GM10248 (cell line): ENCODE results near the gene HECW1.
"Not testable (repeated sequence)": the region's sequence is repeated elsewhere in the genome, so short reads cannot be mapped to it uniquely, and the experiment has no call there.

Experiments
- CTCF ChIA-PET: fragments of 300-600 bp; sonication (Branson Sonifier 250); formaldehyde crosslinking; extraction: SDS; loops from one replicate; lab custom pipeline; 2021; ENCODE audit warnings: antibody characterized with exemption; lab: Yijun Ruan, JAX
- POLR2A ChIA-PET: fragments of 350-650 bp; sonication (Branson Sonifier 250); formaldehyde crosslinking; extraction: SDS; loops from one replicate; lab custom pipeline; 2020; ENCODE audit warnings: antibody characterized with exemption; lab: Yijun Ruan, JAX
- DNase-seq: peaks from one replicate; pipeline ENCODE4 v3.0.0; 2012; ENCODE audit errors: extremely low spot score
- TF ChIP-seq, protein P1 (sequence below): IDR thresholded peaks from 2 replicates; pipeline ENCODE4 v1.5.1; 2012; ENCODE audit warnings: mild to moderate bottlenecking, low read depth; ENCODE audit errors: extremely low read depth, missing control alignments, control extremely low read depth

Gene HECW1

DNA sequence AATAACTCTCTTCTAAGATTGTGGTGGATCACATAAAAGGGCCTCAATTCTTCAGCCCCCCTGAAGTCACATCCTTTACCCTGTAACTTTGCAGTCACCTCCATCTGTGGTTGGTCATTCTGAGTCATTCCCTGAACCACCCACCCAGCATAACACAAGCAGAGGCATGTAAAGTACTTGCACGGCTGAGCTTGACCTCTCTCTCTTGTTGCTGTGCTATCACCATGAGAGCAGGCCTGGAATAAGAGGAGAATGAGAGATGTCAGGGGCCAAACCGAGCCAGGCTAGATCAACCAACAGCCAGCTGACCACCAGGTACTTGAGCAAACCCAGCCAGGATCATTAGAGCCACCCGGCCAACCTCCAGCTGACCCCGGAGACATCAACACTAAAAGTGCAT, 457.0 kb downstream of the HECW1 start:
- DNase-seq: peak; percentile 48
- ChIA-PET CTCF (interaction anchor here (1.0 to 8.2 kb wide), 3 partner anchors 9 to 131 kb away, joined by 3 to 154 read pairs (median 9); partner anchors contain the start of gene STK17A), POLR2A (interaction anchor here (2.2 kb wide), 1 partner anchor 13 kb away, joined by 12 read pairs; the partner anchor contains the start of gene STK17A)
- TF ChIP-seq, protein P1, sequence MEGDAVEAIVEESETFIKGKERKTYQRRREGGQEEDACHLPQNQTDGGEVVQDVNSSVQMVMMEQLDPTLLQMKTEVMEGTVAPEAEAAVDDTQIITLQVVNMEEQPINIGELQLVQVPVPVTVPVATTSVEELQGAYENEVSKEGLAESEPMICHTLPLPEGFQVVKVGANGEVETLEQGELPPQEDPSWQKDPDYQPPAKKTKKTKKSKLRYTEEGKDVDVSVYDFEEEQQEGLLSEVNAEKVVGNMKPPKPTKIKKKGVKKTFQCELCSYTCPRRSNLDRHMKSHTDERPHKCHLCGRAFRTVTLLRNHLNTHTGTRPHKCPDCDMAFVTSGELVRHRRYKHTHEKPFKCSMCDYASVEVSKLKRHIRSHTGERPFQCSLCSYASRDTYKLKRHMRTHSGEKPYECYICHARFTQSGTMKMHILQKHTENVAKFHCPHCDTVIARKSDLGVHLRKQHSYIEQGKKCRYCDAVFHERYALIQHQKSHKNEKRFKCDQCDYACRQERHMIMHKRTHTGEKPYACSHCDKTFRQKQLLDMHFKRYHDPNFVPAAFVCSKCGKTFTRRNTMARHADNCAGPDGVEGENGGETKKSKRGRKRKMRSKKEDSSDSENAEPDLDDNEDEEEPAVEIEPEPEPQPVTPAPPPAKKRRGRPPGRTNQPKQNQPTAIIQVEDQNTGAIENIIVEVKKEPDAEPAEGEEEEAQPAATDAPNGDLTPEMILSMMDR: no peak

DNA sequence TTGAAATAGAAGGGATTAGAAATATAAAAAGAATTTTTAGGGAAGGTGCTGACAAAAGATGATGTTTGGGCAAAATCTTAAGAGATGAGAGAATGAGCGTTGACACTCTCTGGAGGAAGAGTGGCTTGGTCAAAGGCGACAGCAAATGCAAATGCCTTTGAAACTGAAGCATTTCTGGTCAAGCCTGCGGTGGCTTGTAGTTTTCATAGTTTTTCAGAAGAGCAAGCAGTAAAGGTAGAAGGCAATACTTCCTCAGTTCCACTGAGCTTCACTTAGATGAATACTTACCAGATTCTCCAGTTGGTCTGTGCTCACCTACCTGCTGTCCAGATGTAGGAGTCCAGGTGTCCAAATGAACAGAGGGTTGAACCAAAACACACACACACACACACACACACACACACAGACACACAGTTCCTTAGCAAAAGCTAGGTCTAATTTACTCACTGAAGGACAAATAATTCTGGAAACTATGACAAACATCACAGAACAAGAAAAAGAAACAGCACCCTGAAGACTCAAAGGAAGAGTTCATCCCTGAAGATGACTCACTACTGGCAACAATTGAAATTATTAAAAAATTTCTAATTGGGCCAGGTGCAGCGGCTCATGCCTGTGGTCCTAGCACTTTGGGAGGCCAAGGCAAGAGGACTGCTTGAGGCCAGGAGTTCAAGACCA, 458.4 kb downstream of the HECW1 start:
- DNase-seq: peak; percentile 41
- CTCF ChIA-PET: interaction anchor here (1.2 to 8.2 kb wide), 5 partner anchors 12 to 269 kb away, joined by 3 to 154 read pairs (median 3); partner anchors contain the start of gene STK17A
- POLR2A ChIA-PET: interaction anchor here (1.0 kb wide), 1 partner anchor 12 kb away, joined by 5 read pairs; the partner anchor contains the start of gene STK17A
- TF ChIP-seq, protein P1: no peak

DNA sequence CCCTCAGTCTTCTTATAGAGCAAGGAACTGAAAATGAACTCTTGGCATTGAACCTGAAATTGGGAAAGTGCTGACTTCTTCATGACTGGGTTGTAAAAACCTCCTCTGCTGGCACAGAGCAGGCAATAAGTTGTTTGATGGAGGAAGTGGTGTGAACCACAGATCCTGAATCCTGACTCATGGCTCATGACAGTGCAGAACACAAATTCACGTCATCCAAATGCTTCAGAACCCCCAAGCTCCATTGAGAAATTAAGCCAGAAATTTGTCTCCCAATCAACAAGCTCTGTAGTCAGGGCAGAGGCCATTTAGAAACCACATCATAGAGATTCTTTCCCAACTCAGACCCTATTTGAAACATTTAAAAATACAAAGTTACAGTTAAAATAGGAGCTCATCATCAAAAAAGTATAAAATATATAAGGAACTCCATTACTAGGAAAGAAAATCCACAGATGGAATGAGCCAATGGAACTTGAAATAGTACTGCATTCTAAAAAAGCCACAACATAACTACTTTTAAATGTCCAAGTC, 460.1 kb downstream of the HECW1 start:
- TF ChIP-seq, protein P1: no peak
- ChIA-PET CTCF (interaction anchor here (0.7 to 8.2 kb wide), 10 partner anchors 10 to 267 kb away, joined by 3 to 154 read pairs (median 3); partner anchors contain the start of gene STK17A), POLR2A (interaction anchor here (1.0 kb wide), 1 partner anchor 10 kb away, joined by 6 read pairs; the partner anchor contains the start of gene STK17A)
- no peak for DNase-seq

DNA sequence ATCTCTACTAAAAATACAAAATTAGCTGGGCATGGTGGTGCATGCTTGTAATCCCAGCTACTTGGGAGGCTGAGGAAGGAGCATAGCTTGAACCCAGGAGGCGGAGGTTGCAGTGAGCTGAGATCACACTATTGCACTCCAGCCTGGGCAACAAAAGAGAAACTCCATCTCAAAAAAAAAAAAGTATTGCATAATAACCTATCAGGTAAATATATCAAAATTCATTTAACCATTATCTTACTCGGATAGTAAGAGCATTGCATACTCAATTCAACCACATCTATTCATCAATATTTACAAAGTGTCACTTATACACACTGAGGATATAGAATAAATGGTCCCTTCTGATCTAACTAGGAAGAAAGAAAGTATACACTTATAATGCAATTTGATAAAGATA, 461.4 kb downstream of the HECW1 start:
- POLR2A ChIA-PET, DNase-seq: not testable (repeated sequence)
- CTCF ChIA-PET: interaction anchor here (1.1 to 8.2 kb wide), 5 partner anchors 9 to 264 kb away, joined by 3 to 154 read pairs (median 5); partner anchors contain the start of gene STK17A

DNA sequence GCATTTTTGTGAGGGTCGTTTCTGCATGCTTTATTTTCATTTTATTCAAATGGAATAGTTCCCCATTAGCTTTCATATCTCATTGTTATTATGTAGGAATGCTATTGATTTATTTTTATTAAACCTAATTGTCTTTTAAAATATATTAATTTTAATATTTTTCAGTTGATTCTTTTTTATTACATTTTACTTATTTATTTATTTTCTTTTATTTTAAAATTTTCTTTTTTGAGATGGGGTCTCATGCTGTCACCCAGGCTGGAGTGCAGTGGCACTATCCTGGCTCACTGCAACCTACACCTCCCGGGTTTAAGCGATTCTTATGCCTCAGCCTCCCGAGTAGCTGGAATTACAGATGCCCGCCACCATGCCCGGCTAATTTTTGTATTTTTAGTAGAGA, 463.1 kb downstream of the HECW1 start:
- ChIA-PET CTCF (interaction anchor here (0.9 to 8.2 kb wide), 4 partner anchors 7 to 264 kb away, joined by 3 to 154 read pairs (median 3); partner anchors contain the start of gene STK17A), POLR2A (interaction anchor here (1.4 kb wide), 1 partner anchor 7 kb away, joined by 3 read pairs; the partner anchor contains the start of gene STK17A)
- TF ChIP-seq, protein P1: no peak
- DNase-seq: no peak

DNA sequence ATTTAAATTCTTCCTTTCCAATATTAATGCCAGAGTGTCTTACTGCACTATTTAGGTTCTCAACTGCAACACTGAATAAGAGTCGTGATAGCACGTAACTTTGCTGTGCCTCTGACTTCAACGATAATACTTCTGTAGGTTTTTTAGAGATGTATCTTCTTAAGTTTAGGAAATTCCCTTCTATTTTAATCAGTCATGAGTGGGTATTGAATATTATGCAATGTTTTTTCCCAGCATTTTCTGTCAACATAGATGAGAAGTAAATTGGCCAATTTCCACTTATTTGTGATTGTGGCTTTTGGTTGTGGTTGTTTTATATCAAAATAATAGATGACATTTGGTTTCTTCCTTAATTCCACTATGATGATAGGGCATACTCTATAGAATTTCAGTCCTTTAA, 463.8 kb downstream of the HECW1 start:
- ChIA-PET CTCF (no interaction called here), POLR2A (no interaction called here)
- no peak for DNase-seq
- TF ChIP-seq, protein P1: no peak
